Testis (tissue), 3 donors: Measurements from ENCODE around the gene MYO1G. TPM values are rescaled to one million over a fixed set of nuclear protein-coding genes. Genes with fewer than 3 reads are reported as not detected.

Source experiments
- DNase-seq: peaks from one replicate; pipeline ENCODE4 v3.0.0-alpha.2; 2019
- H3K27ac ChIP-seq, 2 donors: fragments of 200-600 bp; sonication (generic); one replicate each; pipeline ENCODE4 v1.5.1; 2019
- H3K27me3 ChIP-seq: fragments of 200-600 bp; sonication (generic); one replicate; pipeline ENCODE4 v1.5.1; 2019
- H3K36me3 ChIP-seq: fragments of 200-600 bp; sonication (generic); one replicate; pipeline ENCODE4 v1.5.1; 2017; ENCODE audit warnings: low read depth; ENCODE audit errors: missing control alignments
- H3K4me1 ChIP-seq: fragments of 200-600 bp; sonication (generic); one replicate; pipeline ENCODE4 v1.5.1; 2019
- H3K4me3 ChIP-seq, 2 donors: fragments of 200-600 bp; sonication (generic); one replicate each; pipeline ENCODE4 v1.5.1; 2017 to 2019
- H3K9me3 ChIP-seq: fragments of 200-600 bp; sonication (generic); one replicate; pipeline ENCODE4 v1.5.1; 2017
- POLR2A ChIP-seq: fragments of 450-650 bp; IDR thresholded peaks from one replicate; pipeline ENCODE4 v1.6.1; 2017; ENCODE audit warnings: antibody characterized with exemption, mild to moderate bottlenecking, moderate library complexity
- WGBS, 2 donors: methylation state at CpG; one replicate each; pipeline ENCODE4 v1.1.5; 2018; 5-methylcytosine and 5-hydroxymethylcytosine counted together
- intact Hi-C: fragments of 100-400 bp; cut with DNase I; formaldehyde crosslinking; loops from one replicate; pipeline ENCODE4 v1.15.1; 2023; ENCODE audit warnings: low total_unique reads
- polyA plus RNA-seq: library from polyadenylated mRNA; stranded (reverse); fragments of 350-450 nt; fragmentation: Illumina TruSeq; extraction: RNeasy Lipid Tissue Mini Kit (QIAGEN cat#74804); gene quantifications from one replicate; pipeline ENCODE4 v1.2.3, GENCODE V29; 2014; ENCODE audit warnings: low read depth, low replicate concordance; ENCODE audit not compliant: insufficient read depth
- total RNA-seq, 2 donors: library from RNA; depleted of rRNA; stranded (reverse); fragments of >200 nt; gene quantifications; one replicate each; pipeline ENCODE4 v1.2.3, GENCODE V29; 2016
- TF ChIP-seq, protein P1 (sequence below), 3 experiments: fragments of 450-650 bp in 2 of 3; fragments of 200-600 bp in 1 of 3; sonication (generic) in 1 of 3; IDR thresholded peaks; one replicate each; pipeline ENCODE4 v1.5.1; 2016 to 2019; ENCODE audit warnings: antibody characterized with exemption in 3 of 3, mild to moderate bottlenecking in 2 of 3, moderate library complexity in 1 of 3

MYO1G gene
- total and polyA plus RNA-seq, 3 donors from 2014 or later: 0.63 to 2.5 (median 1.7) TPM

DNA sequence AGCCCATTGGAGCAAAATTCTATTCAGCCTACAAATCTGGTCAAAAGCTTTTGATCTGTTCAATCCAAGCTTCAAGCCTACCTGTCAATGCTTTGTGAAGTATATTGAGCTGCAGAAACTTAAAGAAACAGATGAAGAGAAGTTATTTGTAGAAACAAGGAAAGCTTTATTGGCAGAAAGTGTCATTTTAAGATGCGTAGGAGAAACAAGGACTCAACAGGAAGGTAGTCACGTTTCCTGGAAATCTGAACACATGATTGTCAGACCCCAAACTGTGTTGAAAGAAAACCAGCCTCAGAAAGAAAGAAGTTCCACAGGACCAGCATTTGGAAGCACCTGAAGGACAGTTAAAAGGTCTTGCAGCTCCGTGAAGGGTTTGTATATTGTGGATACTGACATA is 58.7 kb downstream of the MYO1G start:
- WGBS, 2 donors: 74 to 83% methylated on average over 3 of the region's 3 CpGs
- DNase-seq: no peak
- Histone ChIP-seq H3K27me3 (no peaks in the 10 kb centered on the region), H3K27ac (no peak overlapping the region), H3K9me3 (no peaks in the 10 kb centered on the region), H3K36me3 (no peaks in the 10 kb centered on the region), H3K4me1 (no peaks in the 10 kb centered on the region), H3K4me3 (no peak overlapping the region)
- intact Hi-C loops: no loop called here
- TF ChIP-seq, protein P1, sequence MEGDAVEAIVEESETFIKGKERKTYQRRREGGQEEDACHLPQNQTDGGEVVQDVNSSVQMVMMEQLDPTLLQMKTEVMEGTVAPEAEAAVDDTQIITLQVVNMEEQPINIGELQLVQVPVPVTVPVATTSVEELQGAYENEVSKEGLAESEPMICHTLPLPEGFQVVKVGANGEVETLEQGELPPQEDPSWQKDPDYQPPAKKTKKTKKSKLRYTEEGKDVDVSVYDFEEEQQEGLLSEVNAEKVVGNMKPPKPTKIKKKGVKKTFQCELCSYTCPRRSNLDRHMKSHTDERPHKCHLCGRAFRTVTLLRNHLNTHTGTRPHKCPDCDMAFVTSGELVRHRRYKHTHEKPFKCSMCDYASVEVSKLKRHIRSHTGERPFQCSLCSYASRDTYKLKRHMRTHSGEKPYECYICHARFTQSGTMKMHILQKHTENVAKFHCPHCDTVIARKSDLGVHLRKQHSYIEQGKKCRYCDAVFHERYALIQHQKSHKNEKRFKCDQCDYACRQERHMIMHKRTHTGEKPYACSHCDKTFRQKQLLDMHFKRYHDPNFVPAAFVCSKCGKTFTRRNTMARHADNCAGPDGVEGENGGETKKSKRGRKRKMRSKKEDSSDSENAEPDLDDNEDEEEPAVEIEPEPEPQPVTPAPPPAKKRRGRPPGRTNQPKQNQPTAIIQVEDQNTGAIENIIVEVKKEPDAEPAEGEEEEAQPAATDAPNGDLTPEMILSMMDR (IDR thresholded peaks at IDR 0.05): no peak
- TF ChIP-seq POLR2A: no peak

DNA sequence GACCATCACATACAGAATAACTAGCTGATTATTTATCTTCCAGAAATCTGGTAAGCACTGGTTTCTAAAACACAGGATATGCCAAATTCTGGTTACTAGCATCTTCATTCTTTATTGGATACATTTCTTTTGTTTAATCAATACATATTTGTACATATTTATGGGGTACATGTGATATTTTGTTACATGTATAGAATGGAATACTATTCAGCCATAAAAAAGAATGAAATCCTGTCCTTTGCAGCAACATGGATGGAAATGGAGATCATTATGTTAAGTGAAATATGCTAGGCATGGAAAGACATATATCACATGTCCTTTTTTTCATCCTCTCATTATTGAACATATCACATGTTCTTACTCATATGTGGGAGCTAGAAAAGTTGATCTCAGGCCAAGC is 60.8 kb downstream of the MYO1G start:
- Histone ChIP-seq H3K36me3 (no peaks in the 10 kb centered on the region), H3K4me1 (no peaks in the 10 kb centered on the region), H3K4me3 (no peak overlapping the region), H3K27me3 (no peaks in the 10 kb centered on the region), H3K27ac (no peak overlapping the region), H3K9me3 (no peaks in the 10 kb centered on the region)
- TF ChIP-seq, protein P1 (IDR thresholded peaks at IDR 0.05): no peak
- no peak for TF ChIP-seq POLR2A
- intact Hi-C loops: no loop called here
- no peak for DNase-seq

DNA sequence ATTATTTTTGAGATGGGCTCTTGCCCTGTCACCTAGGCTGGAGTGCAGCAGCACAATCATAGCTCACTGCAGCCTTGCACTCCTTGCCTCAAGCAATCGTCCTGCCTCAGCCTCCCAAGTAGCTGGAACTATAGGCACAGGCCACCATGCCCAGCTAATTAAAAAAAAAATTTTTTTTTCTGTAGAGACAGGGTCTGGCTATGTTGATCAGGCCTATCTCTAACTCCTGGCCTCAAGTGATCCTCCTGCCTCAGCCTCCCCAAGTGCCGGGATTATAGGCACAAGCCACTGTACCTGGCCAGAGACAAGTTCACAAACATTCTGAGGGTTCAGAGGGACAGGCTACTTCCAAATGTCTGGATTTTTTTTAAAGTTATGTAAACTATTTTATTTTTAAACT is 61.4 kb downstream of the MYO1G start:
- intact Hi-C loops: no loop called here
- H3K4me3 ChIP-seq: no peak overlapping the region
- H3K27ac ChIP-seq: no peak overlapping the region
- WGBS, 2 donors: 91 to 100% methylated on average over 2 of the region's 2 CpGs
- no peaks in the 10 kb centered on the region for H3K9me3 ChIP-seq
- H3K36me3 ChIP-seq: no peaks in the 10 kb centered on the region
- no peaks in the 10 kb centered on the region for H3K4me1 ChIP-seq
- no peaks in the 10 kb centered on the region for H3K27me3 ChIP-seq
- no peak for DNase-seq
- TF ChIP-seq, protein P1 (IDR thresholded peaks at IDR 0.05): no peak
- no peak for TF ChIP-seq POLR2A

DNA sequence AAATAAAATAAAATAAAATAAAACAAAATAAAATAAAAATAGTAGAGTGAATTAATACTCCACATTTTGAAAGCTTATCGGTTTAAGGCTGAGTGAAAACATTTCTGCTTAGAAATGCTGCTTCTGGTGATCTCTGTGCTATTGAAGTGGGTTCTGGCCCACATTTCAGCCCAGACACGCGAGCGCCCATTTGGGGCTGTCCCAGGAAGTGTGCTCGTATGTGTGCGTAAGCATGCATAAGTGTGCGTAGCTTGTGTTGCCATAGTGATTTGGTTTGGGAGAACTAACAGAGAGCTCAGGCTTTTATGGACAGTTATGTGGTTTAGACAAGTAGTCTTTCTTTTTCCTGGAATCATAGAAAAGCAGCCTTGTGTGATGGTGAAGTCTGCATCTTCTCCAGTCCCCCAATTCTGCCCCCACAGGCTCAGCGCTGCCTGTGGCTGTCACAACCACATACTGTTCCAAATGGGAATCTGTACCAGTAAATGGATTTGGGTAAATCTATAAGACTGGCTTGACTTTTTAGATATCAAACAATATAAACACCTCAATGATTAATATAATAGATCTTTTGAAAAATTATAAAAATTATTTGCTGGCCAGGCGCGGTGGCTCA is 63.7 kb downstream of the MYO1G start:
- 81 to 83% methylated on average over 10 of the region's 10 CpGs for WGBS, 2 donors
- DNase-seq: no peak
- no peak overlapping the region for H3K4me3 ChIP-seq
- TF ChIP-seq, protein P1 (IDR thresholded peaks at IDR 0.05): no peak
- TF ChIP-seq POLR2A: no peak
- H3K27me3 ChIP-seq: no peaks in the 10 kb centered on the region
- H3K36me3 ChIP-seq: no peaks in the 10 kb centered on the region
- intact Hi-C loops: no loop called here
- H3K4me1 ChIP-seq: no peaks in the 10 kb centered on the region
- H3K27ac ChIP-seq: no peak overlapping the region
- no peaks in the 10 kb centered on the region for H3K9me3 ChIP-seq

DNA sequence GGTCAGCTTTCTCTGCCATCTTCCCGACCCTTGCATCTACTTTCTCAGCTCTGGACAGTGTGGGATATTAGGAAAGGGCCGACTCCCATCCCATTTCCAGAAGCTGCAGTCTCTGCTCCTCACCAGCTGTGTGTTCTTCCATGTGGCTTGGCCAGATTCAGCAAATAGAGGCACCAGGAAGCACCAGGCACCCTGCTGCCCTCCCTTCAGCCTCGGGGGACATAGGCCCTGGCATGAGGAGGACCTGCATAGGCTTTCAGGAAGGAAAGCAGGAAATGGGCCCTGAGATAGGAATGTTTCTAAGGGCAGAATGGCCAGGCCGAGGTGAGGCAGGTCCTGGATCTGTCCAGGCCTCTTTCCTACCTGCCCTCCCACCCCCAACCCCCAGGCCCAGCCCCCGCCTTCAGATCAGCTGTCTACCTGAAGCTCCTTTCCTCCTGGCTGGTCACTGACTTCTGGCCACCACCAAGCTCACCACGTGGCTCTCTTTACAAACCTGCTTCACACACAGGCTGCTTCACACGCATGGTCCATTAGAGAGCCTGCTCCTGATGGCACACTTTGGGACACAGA is 66.0 kb downstream of the MYO1G start:
- Histone ChIP-seq H3K4me1 (no peaks in the 10 kb centered on the region), H3K27ac (no peak overlapping the region), H3K36me3 (no peaks in the 10 kb centered on the region), H3K4me3 (no peak overlapping the region), H3K27me3 (no peaks in the 10 kb centered on the region), H3K9me3 (no peaks in the 10 kb centered on the region)
- DNase-seq: no peak
- WGBS, 2 donors: 64 to 73% methylated on average over 5 to 7 of the region's 7 CpGs
- intact Hi-C loops: no loop called here
- TF ChIP-seq, protein P1 (IDR thresholded peaks at IDR 0.05): no peak
- TF ChIP-seq POLR2A: no peak
